Measurements from ENCODE around the gene DCAKD. TPM values are rescaled to one million over a fixed set of nuclear protein-coding genes. Genes with fewer than 3 reads are reported as not detected.

DCAKD gene
- total and polyA plus RNA-seq, 2 donors (not counting 3 experiments of a cell fraction or from before 2014, with no cell fraction given): 30.8 to 36.5 TPM

DNA sequence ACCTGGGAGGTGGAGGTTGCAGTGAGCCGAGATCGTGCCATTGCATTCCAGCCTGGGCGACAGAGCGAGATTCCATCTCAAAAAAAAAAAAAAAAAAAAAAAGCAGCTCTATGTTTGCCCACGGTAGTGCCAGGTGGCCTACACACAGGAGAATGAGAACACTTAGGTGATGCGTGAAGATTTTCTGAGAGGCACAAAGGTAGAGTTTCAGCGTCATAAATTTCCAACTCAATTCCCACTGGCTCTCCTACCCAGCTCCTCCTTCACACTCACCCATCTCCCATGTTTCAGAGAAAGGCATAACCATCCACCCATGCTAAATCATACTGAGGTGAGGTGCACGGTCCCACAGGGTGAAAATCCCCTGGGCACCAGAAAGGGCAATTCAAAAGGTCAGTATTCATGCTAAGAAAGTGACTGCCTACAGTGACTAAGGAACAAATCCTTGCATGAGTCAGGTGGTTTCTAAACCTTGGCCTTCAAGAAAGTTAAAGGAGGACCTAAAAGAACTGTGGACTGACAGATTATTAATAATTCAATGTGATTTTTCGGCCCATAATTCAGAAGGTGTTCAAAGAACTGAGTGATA, 4.8 kb downstream of the DCAKD start:
- Histone ChIP-seq H3K9me3 (replicated peaks; ENCODE audit: control insufficient read depth, insufficient read depth, low read length) (no peaks in the 10 kb centered on the region), H3K27ac (ENCODE audit: insufficient read depth, low read depth, low read length) (no peak overlapping the region), H3K9ac (replicated peaks; ENCODE audit: extremely low read depth, insufficient read depth, low read length) (no peak overlapping the region), H3K27me3 (ENCODE audit: control insufficient read depth in 2 of 2, insufficient read depth in 2 of 2, low read length in 2 of 2) (no peaks in the 10 kb centered on the region), H3K4me1 (ENCODE audit: control insufficient read depth, extremely low read depth, insufficient read depth, low read length) (peaks cover 11% of the 10 kb centered on the region), H2AFZ (ENCODE audit: low read depth, low read length) (no peak overlapping the region), H3K36me3 (ENCODE audit: control insufficient read depth in 2 of 2, extremely low read depth in 1 of 2, insufficient read depth in 2 of 2, low read length in 2 of 2) (no peaks in the 10 kb centered on the region), H3K79me2 (ENCODE audit: control insufficient read depth, insufficient read depth, low read length) (peaks cover 25% of the 10 kb centered on the region), H3K9me1 (replicated peaks; ENCODE audit: control insufficient read depth, extremely low read depth, insufficient read depth, low read length) (no peaks in the 10 kb centered on the region), H3K4me2 (ENCODE audit: insufficient read depth, low read length) (no peak overlapping the region), H3K4me3 (replicated peaks in 1 of 3; ENCODE audit: insufficient read depth in 1 of 3, low read depth in 1 of 3, low read length in 3 of 3) (no peak overlapping the region), H4K20me1 (replicated peaks; ENCODE audit: control insufficient read depth, extremely low read depth, insufficient read depth, low read length) (no peaks in the 10 kb centered on the region)
- dilution Hi-C loops (cut with MboI; ENCODE audit: extremely low pct_ligation_motif_present, low sequenced_read_pairs) (no loop called here), intact Hi-C loops (cut with micrococcal nuclease) (no loop called here)
- ChIA-PET CTCF (interaction anchor here (0.7 to 2.5 kb wide), 5 partner anchors 9 to 126 kb away, joined by 3 to 7 read pairs (median 3); partner anchors contain the start of gene ACBD4), POLR2A (no interaction called here)
- no TSS peak for BruUV-seq (replicated peaks)
- TF ChIP-seq POLR2AphosphoS5 (IDR thresholded peaks at IDR 0.05; ENCODE audit: insufficient read depth, low read depth, low read length) (no peak), MYC (IDR thresholded peaks at IDR 0.05; ENCODE audit: low read depth, low read length) (no peak)
- DNase-seq (ENCODE audit: low read depth, low spot score): no peak
- no peak for FAIRE-seq

DNA sequence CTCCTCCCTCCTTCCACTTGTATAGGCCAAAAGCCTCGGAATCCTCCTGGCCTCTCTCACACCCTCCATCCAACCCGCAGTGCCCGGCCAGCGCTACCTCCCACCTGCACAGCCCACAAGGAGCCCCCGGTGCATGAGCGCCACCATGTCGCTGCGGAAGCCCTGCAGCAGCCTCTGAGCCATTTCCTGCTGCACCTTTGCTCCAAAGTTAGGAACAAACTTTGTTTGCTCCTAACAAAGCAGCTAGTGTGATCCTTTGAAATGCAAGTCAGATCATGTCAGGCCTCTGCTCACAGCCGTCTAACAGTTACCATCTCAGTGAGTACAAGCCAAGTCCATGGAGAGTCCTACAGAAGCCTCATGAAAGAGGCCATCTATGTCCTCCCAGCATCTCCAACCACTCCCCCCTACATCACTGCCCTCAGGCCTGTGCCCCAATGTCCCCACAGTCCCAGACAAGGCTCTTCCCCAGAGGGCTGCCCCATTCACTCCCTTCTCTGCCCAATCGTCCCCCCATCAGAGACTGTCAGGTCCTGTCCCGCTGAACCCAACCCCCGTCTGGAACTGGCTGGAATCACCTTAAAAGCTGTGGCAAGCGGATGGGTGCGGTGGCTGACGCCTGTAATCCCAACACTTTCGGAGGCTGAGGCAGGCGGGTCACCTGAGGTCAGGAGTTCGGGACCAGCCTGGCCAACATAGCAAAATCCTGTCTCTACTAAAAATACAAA, 7.5 kb downstream of the DCAKD start:
- DNase-seq (ENCODE audit: low read depth, low spot score) (no peak), FAIRE-seq (no peak)
- H3K9me3 ChIP-seq (replicated peaks; ENCODE audit: control insufficient read depth, insufficient read depth, low read length): no peaks in the 10 kb centered on the region
- no peaks in the 10 kb centered on the region for H3K4me1 ChIP-seq (ENCODE audit: control insufficient read depth, extremely low read depth, insufficient read depth, low read length)
- H3K79me2 ChIP-seq (ENCODE audit: control insufficient read depth, insufficient read depth, low read length): peaks cover 11% of the 10 kb centered on the region
- H3K36me3 ChIP-seq (ENCODE audit: control insufficient read depth in 2 of 2, extremely low read depth in 1 of 2, insufficient read depth in 2 of 2, low read length in 2 of 2): no peaks in the 10 kb centered on the region
- no peak overlapping the region for H3K27ac ChIP-seq (ENCODE audit: insufficient read depth, low read depth, low read length)
- no peaks in the 10 kb centered on the region for H3K9me1 ChIP-seq (replicated peaks; ENCODE audit: control insufficient read depth, extremely low read depth, insufficient read depth, low read length)
- H4K20me1 ChIP-seq (replicated peaks; ENCODE audit: control insufficient read depth, extremely low read depth, insufficient read depth, low read length): no peaks in the 10 kb centered on the region
- H2AFZ ChIP-seq (ENCODE audit: low read depth, low read length): no peak overlapping the region
- no peak overlapping the region for H3K4me2 ChIP-seq (ENCODE audit: insufficient read depth, low read length)
- H3K9ac ChIP-seq (replicated peaks; ENCODE audit: extremely low read depth, insufficient read depth, low read length): no peak overlapping the region
- POLR2A ChIA-PET: no interaction called here
- no peak overlapping the region for H3K4me3 ChIP-seq (replicated peaks in 1 of 3; ENCODE audit: insufficient read depth in 1 of 3, low read depth in 1 of 3, low read length in 3 of 3)
- intact Hi-C loops (cut with micrococcal nuclease) (no loop called here), dilution Hi-C loops (cut with MboI; ENCODE audit: extremely low pct_ligation_motif_present, low sequenced_read_pairs) (no loop called here)
- TF ChIP-seq EZH2 (IDR thresholded peaks at IDR 0.05; ENCODE audit: borderline replicate concordance, low read depth, low read length, severe bottlenecking) (no peak), GATA2 (IDR thresholded peaks at IDR 0.05; ENCODE audit: insufficient read depth, insufficient read length, low read depth, low read length) (no peak), MYC (IDR thresholded peaks at IDR 0.05; ENCODE audit: low read depth, low read length) (no peak), POLR2A (IDR thresholded peaks at IDR 0.05; ENCODE audit: low read depth, low read length) (no peak), JUN (IDR thresholded peaks at IDR 0.05; ENCODE audit: borderline replicate concordance, insufficient read depth, insufficient read length, low read depth) (no peak), FOS (IDR thresholded peaks at IDR 0.05; ENCODE audit: borderline replicate concordance, insufficient read depth, low read length) (no peak), POLR2AphosphoS5 (IDR thresholded peaks at IDR 0.05; ENCODE audit: insufficient read depth, low read depth, low read length) (no peak)
- TF ChIP-seq, protein P1, sequence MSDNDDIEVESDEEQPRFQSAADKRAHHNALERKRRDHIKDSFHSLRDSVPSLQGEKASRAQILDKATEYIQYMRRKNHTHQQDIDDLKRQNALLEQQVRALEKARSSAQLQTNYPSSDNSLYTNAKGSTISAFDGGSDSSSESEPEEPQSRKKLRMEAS (IDR thresholded peaks at IDR 0.05; ENCODE audit: insufficient read depth, insufficient read length): no peak
- TF ChIP-seq, protein P2, sequence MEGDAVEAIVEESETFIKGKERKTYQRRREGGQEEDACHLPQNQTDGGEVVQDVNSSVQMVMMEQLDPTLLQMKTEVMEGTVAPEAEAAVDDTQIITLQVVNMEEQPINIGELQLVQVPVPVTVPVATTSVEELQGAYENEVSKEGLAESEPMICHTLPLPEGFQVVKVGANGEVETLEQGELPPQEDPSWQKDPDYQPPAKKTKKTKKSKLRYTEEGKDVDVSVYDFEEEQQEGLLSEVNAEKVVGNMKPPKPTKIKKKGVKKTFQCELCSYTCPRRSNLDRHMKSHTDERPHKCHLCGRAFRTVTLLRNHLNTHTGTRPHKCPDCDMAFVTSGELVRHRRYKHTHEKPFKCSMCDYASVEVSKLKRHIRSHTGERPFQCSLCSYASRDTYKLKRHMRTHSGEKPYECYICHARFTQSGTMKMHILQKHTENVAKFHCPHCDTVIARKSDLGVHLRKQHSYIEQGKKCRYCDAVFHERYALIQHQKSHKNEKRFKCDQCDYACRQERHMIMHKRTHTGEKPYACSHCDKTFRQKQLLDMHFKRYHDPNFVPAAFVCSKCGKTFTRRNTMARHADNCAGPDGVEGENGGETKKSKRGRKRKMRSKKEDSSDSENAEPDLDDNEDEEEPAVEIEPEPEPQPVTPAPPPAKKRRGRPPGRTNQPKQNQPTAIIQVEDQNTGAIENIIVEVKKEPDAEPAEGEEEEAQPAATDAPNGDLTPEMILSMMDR (IDR thresholded peaks at IDR 0.05; ENCODE audit: extremely low read depth in 1 of 2, insufficient read depth in 1 of 2, low read depth in 1 of 2, low read length in 2 of 2): no peak
- CTCF ChIA-PET: no interaction called here
- BruUV-seq (replicated peaks): no TSS peak
- H3K27me3 ChIP-seq (ENCODE audit: control insufficient read depth in 2 of 2, insufficient read depth in 2 of 2, low read length in 2 of 2): no peaks in the 10 kb centered on the region
